ENCODE results near the gene TMEM94.
A peak's percentile ranks its signal among the peaks of the same experiment; 100 is the strongest.
"Not testable (repeated sequence)": the region's sequence is repeated elsewhere in the genome, so short reads cannot be mapped to it uniquely, and the experiment has no call there.

TMEM94 gene

GRCh38 chr17:75512926-75513640 is 56.6 kb downstream of the TMEM94 start:
- DNase-seq: no peak

GRCh38 chr17:75513641-75514000 is 57.2 kb downstream of the TMEM94 start:
- no peak for DNase-seq

- DNase-seq: no peak
These were observed 58.0 kb downstream of the TMEM94 start for GRCh38 chr17:75514299-75514918.

- DNase-seq: no peak
These were observed 58.6 kb downstream of the TMEM94 start for GRCh38 chr17:75514919-75515495.

GRCh38 chr17:75515496-75516254 is 59.2 kb downstream of the TMEM94 start, which contains the start of gene CASKIN2:
Gene CASKIN2 (minus strand): TSS chr17:75515537. CDS start chr17:75513804, 1,733 bp downstream.
- peak in 1 of 2 experiments; percentile 79 for DNase-seq

GRCh38 chr17:75516255-75516618 is 59.8 kb downstream of the TMEM94 start, which contains the start of gene TSEN54:
Gene TSEN54 (plus strand): TSS chr17:75516528. CDS start chr17:75516561, 33 bp downstream.
- peak in 1 of 2 experiments; percentile 59 for DNase-seq

GRCh38 chr17:75516619-75517296 is 60.3 kb downstream of the TMEM94 start:
- DNase-seq: no peak

- DNase-seq: no peak
These were observed 60.9 kb downstream of the TMEM94 start for GRCh38 chr17:75517297-75517865.

GRCh38 chr17:75518201-75518600 is 61.8 kb downstream of the TMEM94 start:
- no peak for DNase-seq

- DNase-seq: no peak
These were observed 62.6 kb downstream of the TMEM94 start for GRCh38 chr17:75518983-75519537.

- not testable (repeated sequence) for DNase-seq
These were observed 64.0 kb downstream of the TMEM94 start for GRCh38 chr17:75520413-75520812.

- no peak for DNase-seq
These were observed 64.9 kb downstream of the TMEM94 start for GRCh38 chr17:75521290-75521689.

GRCh38 chr17:75521951-75522727 is 65.7 kb downstream of the TMEM94 start:
- no peak for DNase-seq

GRCh38 chr17:75523647-75524046 is 67.2 kb downstream of the TMEM94 start:
- DNase-seq: no peak

GRCh38 chr17:75524269-75524969 is 68.0 kb downstream of the TMEM94 start:
- DNase-seq: no peak

GRCh38 chr17:75524970-75525805 is 68.8 kb downstream of the TMEM94 start, which contains the start of gene LLGL2:
Gene LLGL2 (plus strand): TSS chr17:75525697. CDS start chr17:75543427, 17,730 bp downstream.
- no peak for DNase-seq

- DNase-seq: no peak
These were observed 69.5 kb downstream of the TMEM94 start for GRCh38 chr17:75525806-75526554.

- no peak for DNase-seq
These were observed 70.3 kb downstream of the TMEM94 start for GRCh38 chr17:75526555-75527270.

Measured in cerebellar nuclear complex (tissue), 1 donor.